Esophagus muscularis mucosa (tissue), 4 donors: ENCODE results near the gene ROBO2. TPM values are rescaled to one million over a fixed set of nuclear protein-coding genes. Genes with fewer than 3 reads are reported as not detected.

Experiments used
- DNase-seq: peaks from one replicate; pipeline ENCODE4 v3.0.0-alpha.2; 2017; ENCODE audit errors: extremely low spot score
- H3K27ac ChIP-seq, 4 donors: fragments of 200-600 bp; sonication (generic); replicated peaks in 1 of 4; 1 replicate in 3 of 4; 2 replicates in 1 of 4; pipeline ENCODE4 v1.5.1; 2016 to 2019; ENCODE audit warnings: mild to moderate bottlenecking in 1 of 4
- H3K27me3 ChIP-seq, 4 donors: fragments of 200-600 bp; sonication (generic); one replicate each; pipeline versions ENCODE4 v1.5.1 to v1.6.0; 2016 to 2019
- H3K36me3 ChIP-seq, 4 donors: fragments of 200-600 bp; sonication (generic); one replicate each; pipeline ENCODE4 v1.5.1; 2016 to 2019
- H3K4me1 ChIP-seq, 4 donors: fragments of 200-600 bp; sonication (generic); one replicate each; pipeline ENCODE4 v1.5.1; 2016 to 2019
- H3K4me3 ChIP-seq, 4 donors: fragments of 200-600 bp; sonication (generic); 1 replicate in 2 of 4; 2 replicates in 2 of 4; pipeline ENCODE4 v1.5.1; 2016 to 2019; ENCODE audit warnings: mild to moderate bottlenecking in 4 of 4, moderate library complexity in 1 of 4
- H3K9me3 ChIP-seq, 4 donors: fragments of 200-600 bp; sonication (generic); 1 replicate in 3 of 4; 2 replicates in 1 of 4; pipeline ENCODE4 v1.5.1; 2016 to 2019
- EP300 ChIP-seq: sonication (generic); formaldehyde crosslinking; IDR thresholded peaks from one replicate; pipeline ENCODE4 v1.6.1; 2017; ENCODE audit warnings: antibody characterized with exemption
- POLR2A ChIP-seq: fragments of 450-650 bp; IDR thresholded peaks from one replicate; pipeline ENCODE4 v1.6.1; 2017; ENCODE audit warnings: antibody characterized with exemption, moderate library complexity, mild to moderate bottlenecking, low read depth
- POLR2AphosphoS5 ChIP-seq, 2 donors: sonication (generic); formaldehyde crosslinking; IDR thresholded peaks; one replicate each; pipeline ENCODE4 v1.6.1; 2017; ENCODE audit warnings: antibody characterized with exemption in 2 of 2
- WGBS: methylation state at CpG from one replicate; pipeline ENCODE4 v1.1.5; 2018; 5-methylcytosine and 5-hydroxymethylcytosine counted together
- intact Hi-C: fragments of 100-400 bp; cut with DNase I; formaldehyde crosslinking; loops from one replicate; pipeline ENCODE4 v1.15.1; 2023
- total RNA-seq, 4 donors: library from RNA; depleted of rRNA; stranded (reverse); fragments of >200 nt; gene quantifications; one replicate each; pipeline versions ENCODE4 v1.1.0 to v1.2.1, GENCODE V29; 2016
- TF ChIP-seq, protein P1 (sequence below), 3 experiments: fragments of 200-600 bp in 2 of 3; fragments of 450-650 bp in 1 of 3; sonication (generic) in 2 of 3; IDR thresholded peaks; one replicate each; pipeline ENCODE4 v1.5.1; 2017 to 2019; ENCODE audit warnings: antibody characterized with exemption in 3 of 3, mild to moderate bottlenecking in 2 of 3, moderate library complexity in 1 of 3

ROBO2 gene
- total RNA-seq, 4 donors from 2014 or later: 0.83 to 2.1 (median 1.3) TPM

DNA sequence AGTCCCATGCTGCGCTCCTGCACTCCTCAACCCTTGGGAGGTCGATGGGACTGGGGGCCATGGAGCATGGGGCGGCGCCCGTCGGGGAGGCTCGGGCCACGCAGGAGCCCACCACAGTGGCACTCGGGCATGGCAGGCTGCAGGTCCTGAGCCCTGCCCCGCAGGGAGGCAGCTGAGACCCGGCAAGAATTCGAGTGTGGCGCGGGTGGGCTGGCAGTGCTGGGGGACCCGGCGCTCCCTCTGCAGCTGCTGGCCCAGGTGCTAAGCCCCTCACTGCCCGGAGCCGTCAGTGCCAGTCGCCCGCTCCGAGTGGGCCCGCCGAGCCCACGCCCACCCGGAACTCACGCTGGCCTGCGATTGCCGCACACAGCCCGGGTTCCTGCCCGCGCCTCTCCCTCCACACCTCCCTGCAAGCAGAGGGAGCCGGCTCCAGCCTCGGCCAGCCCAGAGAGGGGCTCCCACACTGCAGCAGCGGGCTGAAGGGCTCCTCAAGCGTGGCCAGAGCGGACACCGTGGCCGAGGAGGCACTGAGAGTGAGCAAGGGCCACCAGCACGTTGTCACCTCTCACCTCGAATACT is 200.3 kb downstream of the ROBO2 start:
- TF ChIP-seq EP300 (no peak), POLR2AphosphoS5 (IDR thresholded peaks at IDR 0.05) (no peak), POLR2A (no peak)
- TF ChIP-seq, protein P1, sequence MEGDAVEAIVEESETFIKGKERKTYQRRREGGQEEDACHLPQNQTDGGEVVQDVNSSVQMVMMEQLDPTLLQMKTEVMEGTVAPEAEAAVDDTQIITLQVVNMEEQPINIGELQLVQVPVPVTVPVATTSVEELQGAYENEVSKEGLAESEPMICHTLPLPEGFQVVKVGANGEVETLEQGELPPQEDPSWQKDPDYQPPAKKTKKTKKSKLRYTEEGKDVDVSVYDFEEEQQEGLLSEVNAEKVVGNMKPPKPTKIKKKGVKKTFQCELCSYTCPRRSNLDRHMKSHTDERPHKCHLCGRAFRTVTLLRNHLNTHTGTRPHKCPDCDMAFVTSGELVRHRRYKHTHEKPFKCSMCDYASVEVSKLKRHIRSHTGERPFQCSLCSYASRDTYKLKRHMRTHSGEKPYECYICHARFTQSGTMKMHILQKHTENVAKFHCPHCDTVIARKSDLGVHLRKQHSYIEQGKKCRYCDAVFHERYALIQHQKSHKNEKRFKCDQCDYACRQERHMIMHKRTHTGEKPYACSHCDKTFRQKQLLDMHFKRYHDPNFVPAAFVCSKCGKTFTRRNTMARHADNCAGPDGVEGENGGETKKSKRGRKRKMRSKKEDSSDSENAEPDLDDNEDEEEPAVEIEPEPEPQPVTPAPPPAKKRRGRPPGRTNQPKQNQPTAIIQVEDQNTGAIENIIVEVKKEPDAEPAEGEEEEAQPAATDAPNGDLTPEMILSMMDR (IDR thresholded peaks at IDR 0.05): no peak
- Histone ChIP-seq H3K27ac (no peak overlapping the region), H3K36me3 (no peaks in the 10 kb centered on the region), H3K4me3 (no peak overlapping the region), H3K4me1 (no peaks in the 10 kb centered on the region), H3K27me3 (peaks cover 0 to 5% (median 0%) of the 10 kb centered on the region in 4 donors), H3K9me3 (no peaks in the 10 kb centered on the region)
- DNase-seq: no peak
- WGBS: 96% methylated on average over 24 of the region's 40 CpGs
- intact Hi-C loops: no loop called here

DNA sequence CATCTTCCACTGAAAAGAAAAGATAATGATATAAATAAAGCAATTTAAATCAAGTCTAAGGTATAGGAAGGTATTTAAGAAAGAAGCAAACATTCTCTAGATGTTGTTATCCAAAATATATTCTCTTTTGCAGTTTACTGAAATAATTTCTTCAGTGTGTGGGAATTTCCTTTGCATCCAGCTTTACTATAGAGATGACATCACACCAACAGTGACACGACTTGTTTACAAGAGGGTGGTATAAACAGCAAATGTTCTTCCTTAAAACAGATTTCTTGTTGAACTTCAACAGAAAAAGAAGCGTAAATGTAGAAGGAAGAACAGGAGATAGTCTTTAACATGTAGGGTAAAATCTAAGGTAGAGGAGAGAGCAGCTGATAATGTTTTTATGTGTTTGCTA is 202.5 kb downstream of the ROBO2 start:
- no peak overlapping the region for H3K4me3 ChIP-seq
- no peaks in the 10 kb centered on the region for H3K9me3 ChIP-seq
- peaks cover 0 to 5% (median 0%) of the 10 kb centered on the region in 4 donors for H3K27me3 ChIP-seq
- H3K36me3 ChIP-seq: no peaks in the 10 kb centered on the region
- intact Hi-C loops: no loop called here
- 42% methylated on average over 2 of the region's 2 CpGs for WGBS
- DNase-seq: no peak
- H3K27ac ChIP-seq: no peak overlapping the region
- no peaks in the 10 kb centered on the region for H3K4me1 ChIP-seq
- no peak for TF ChIP-seq POLR2AphosphoS5 (IDR thresholded peaks at IDR 0.05)
- no peak for TF ChIP-seq POLR2A
- TF ChIP-seq, protein P1 (IDR thresholded peaks at IDR 0.05): no peak
- TF ChIP-seq EP300: no peak

DNA sequence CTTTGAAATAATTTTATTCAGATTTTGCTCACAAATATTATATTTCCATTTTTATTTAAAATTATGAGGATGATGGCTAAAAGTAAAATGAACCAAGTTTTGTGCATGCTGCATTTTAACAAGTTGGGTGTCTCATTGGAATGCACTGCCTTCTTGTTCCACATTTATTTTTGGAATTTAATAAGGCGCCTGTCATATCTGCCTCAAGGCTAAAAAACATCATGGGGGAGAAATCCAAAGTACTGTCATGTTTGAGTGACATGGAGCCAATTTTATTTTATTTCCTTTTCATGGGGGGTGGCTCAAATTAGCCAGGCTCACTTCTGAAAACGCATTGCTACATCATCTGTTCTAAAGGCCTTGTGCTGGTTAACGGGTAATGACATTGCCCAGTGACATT is 205.1 kb downstream of the ROBO2 start:
- no peaks in the 10 kb centered on the region for H3K4me1 ChIP-seq
- H3K27me3 ChIP-seq: peaks cover 0 to 3% (median 0%) of the 10 kb centered on the region in 4 donors
- H3K36me3 ChIP-seq: no peaks in the 10 kb centered on the region
- no peaks in the 10 kb centered on the region for H3K9me3 ChIP-seq
- WGBS: 91% methylated on average over 3 of the region's 3 CpGs
- H3K27ac ChIP-seq: no peak overlapping the region
- intact Hi-C loops: no loop called here
- DNase-seq: no peak
- no peak overlapping the region for H3K4me3 ChIP-seq
- TF ChIP-seq, protein P1 (IDR thresholded peaks at IDR 0.05): no peak
- no peak for TF ChIP-seq EP300
- TF ChIP-seq POLR2AphosphoS5 (IDR thresholded peaks at IDR 0.05): no peak
- no peak for TF ChIP-seq POLR2A

DNA sequence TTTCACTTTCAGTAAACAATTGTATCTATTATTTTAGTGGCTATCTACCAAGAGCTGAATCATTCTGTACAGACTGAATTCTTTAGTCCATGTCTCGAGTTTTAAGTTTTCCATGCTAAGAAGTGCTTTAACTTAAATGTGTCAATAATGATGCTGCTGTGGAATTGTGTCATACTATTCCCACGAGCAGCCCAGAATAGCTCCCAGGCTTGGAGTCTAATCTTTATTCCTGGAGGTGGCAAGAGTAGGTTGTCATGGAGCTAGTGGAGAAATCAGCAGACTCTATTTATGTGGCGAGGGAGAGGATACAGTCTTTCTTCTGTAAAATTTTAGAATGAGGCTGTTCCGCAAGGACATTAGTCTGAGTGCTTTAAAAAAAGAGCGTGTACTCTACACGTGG is 207.2 kb downstream of the ROBO2 start:
- Histone ChIP-seq H3K27me3 (no peaks in the 10 kb centered on the region), H3K4me1 (no peaks in the 10 kb centered on the region), H3K36me3 (no peaks in the 10 kb centered on the region), H3K9me3 (no peaks in the 10 kb centered on the region), H3K27ac (no peak overlapping the region), H3K4me3 (no peak overlapping the region)
- intact Hi-C loops: no loop called here
- no peak for DNase-seq
- TF ChIP-seq, protein P1 (IDR thresholded peaks at IDR 0.05): no peak
- no peak for TF ChIP-seq EP300
- no peak for TF ChIP-seq POLR2A
- TF ChIP-seq POLR2AphosphoS5 (IDR thresholded peaks at IDR 0.05): no peak
- 76% methylated on average over 6 of the region's 6 CpGs for WGBS

DNA sequence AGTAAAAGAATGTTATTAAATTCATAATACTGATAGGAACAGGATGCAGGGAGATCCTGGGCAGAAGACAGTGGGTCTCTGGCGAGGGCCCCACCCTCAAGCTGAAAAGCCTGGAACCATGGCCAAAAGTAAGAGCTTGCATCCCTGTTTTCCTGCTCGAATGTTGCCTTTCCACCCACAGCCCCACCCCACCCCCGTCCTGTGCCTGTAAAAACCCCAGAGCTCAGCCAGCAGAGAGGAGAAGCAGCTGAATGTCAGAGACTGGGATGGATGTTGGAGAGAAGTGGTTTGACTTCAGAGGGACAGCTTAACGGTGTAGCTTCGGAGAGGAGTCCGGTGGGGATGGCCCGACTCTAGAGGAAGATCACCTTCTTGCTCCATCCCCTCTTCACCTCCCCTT is 207.9 kb downstream of the ROBO2 start:
- no peaks in the 10 kb centered on the region for H3K4me1 ChIP-seq
- H3K36me3 ChIP-seq: no peaks in the 10 kb centered on the region
- intact Hi-C loops: no loop called here
- H3K9me3 ChIP-seq: no peaks in the 10 kb centered on the region
- no peak overlapping the region for H3K27ac ChIP-seq
- no peak for DNase-seq
- WGBS: 77% methylated on average over 7 of the region's 7 CpGs
- H3K27me3 ChIP-seq: no peaks in the 10 kb centered on the region
- TF ChIP-seq EP300 (no peak), POLR2A (no peak), POLR2AphosphoS5 (IDR thresholded peaks at IDR 0.05) (no peak)
- TF ChIP-seq, protein P1 (IDR thresholded peaks at IDR 0.05): no peak
- H3K4me3 ChIP-seq: no peak overlapping the region
